ENCODE measurements around the gene OPHN1. TPM values are rescaled to one million over a fixed set of nuclear protein-coding genes. Genes with fewer than 3 reads are reported as not detected.

OPHN1 gene
- total RNA-seq, 1 experiment from 2014 or later = 4.4 TPM

DNA sequence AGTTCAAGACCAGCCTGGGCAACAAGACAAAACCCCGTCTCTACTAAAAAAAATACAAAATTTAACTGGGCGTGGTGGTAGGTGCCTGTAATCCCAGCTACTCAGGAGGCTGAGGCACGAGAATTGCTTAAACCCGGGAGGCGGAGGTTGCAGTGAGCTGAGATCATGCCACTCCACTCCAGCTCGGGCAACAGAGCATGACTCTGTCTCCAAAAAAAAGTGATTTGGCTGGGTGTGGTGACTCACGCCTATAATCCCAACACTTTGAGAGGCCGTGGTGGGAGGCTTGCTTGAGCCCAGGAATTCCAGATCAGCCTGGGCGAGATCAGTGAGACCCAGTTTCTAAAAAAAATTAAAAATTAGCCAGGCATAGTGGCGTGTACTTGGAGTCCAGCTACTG is 4.1 kb downstream of the OPHN1 start:
- POLR2A ChIA-PET = no interaction called here
- H3K9me3 Mint-ChIP-seq = no peaks in the 10 kb centered on the region

DNA sequence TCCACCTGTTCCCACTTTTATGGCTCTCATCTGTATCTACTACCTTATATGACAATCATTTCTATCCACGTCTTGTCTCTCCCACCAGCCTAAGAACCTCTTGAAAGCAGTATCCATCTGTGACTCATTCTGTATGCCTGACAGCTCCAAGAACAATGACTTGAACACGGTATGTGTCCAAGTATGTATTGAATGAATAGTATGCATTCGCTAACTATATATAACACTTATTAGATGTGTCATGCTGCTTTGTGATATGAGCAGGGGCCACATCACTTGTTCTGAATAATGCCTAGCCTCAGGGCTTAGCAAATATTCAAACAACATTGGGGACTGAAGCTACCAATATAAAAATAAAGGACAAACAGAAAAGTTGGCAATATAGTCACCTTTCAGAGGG is 4.9 kb downstream of the OPHN1 start:
- Mint-ChIP-seq H3K4me3 (no peak overlapping the region), H3K4me1 (peaks cover 11% of the 10 kb centered on the region), H3K36me3 (no peaks in the 10 kb centered on the region; the same call in 1 of the 2 replicates), H3K27me3 (ENCODE audit: low read depth) (no peaks in the 10 kb centered on the region), H3K27ac (no peak overlapping the region), H3K9me3 (no peaks in the 10 kb centered on the region)
- no peak for ATAC-seq
- DNase-seq (ENCODE audit: low spot score) = no peak
- ChIA-PET POLR2A (no interaction called here), CTCF (no interaction called here)
- TF ChIP-seq, protein P1, sequence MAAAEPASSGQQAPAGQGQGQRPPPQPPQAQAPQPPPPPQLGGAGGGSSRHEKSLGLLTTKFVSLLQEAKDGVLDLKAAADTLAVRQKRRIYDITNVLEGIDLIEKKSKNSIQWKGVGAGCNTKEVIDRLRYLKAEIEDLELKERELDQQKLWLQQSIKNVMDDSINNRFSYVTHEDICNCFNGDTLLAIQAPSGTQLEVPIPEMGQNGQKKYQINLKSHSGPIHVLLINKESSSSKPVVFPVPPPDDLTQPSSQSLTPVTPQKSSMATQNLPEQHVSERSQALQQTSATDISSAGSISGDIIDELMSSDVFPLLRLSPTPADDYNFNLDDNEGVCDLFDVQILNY (CRISPR knock-in tag; IDR thresholded peaks at IDR 0.05) = no peak
- no peak for TF ChIP-seq CREM (CRISPR knock-in tag; IDR thresholded peaks at IDR 0.05)
- no peak for TF ChIP-seq MXD4 (CRISPR knock-in tag; IDR thresholded peaks at IDR 0.05; ENCODE audit: borderline replicate concordance)
- TF ChIP-seq, protein P2, sequence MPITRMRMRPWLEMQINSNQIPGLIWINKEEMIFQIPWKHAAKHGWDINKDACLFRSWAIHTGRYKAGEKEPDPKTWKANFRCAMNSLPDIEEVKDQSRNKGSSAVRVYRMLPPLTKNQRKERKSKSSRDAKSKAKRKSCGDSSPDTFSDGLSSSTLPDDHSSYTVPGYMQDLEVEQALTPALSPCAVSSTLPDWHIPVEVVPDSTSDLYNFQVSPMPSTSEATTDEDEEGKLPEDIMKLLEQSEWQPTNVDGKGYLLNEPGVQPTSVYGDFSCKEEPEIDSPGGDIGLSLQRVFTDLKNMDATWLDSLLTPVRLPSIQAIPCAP (CRISPR knock-in tag; IDR thresholded peaks at IDR 0.05) = no peak
- no peak for TF ChIP-seq RORB (CRISPR knock-in tag; IDR thresholded peaks at IDR 0.05)
- no peak for TF ChIP-seq NFYB (CRISPR knock-in tag; conservative IDR thresholded peaks at IDR 0.05; ENCODE audit: low read depth)
- TF ChIP-seq, protein P3, sequence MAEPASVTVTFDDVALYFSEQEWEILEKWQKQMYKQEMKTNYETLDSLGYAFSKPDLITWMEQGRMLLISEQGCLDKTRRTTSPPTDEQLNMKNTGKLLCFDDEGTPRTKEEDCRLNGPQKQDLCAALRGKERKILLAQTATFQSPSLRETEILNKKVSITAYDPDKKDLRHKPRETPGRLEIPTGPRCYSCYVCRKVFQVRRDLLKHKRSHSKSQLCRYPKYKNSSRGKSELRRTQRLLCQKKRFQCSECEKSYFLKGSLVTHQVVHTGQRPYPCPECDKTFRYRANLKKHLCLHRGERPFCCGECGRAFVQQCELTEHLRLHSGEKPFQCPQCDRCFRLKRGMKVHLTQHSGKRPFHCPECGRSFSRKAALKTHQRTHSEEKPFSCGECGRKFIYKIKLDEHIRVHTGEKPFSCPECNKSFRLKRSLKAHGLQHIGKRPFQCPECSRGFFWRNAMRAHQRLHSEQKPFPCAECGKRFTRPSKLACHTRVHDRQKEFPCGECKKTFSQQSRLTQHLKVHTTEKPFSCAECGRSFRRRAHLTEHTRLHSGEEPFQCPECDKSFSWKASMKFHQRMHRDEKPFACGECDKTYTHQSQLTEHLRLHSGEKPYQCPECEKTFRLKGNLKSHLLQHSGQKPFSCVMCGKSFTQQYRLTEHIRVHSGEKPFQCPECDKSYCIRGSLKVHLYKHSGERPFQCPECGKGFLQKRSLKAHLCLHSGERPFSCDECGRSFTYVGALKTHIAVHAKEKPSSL (CRISPR knock-in tag; conservative IDR thresholded peaks at IDR 0.05) = no peak
- TF ChIP-seq, protein P4, sequence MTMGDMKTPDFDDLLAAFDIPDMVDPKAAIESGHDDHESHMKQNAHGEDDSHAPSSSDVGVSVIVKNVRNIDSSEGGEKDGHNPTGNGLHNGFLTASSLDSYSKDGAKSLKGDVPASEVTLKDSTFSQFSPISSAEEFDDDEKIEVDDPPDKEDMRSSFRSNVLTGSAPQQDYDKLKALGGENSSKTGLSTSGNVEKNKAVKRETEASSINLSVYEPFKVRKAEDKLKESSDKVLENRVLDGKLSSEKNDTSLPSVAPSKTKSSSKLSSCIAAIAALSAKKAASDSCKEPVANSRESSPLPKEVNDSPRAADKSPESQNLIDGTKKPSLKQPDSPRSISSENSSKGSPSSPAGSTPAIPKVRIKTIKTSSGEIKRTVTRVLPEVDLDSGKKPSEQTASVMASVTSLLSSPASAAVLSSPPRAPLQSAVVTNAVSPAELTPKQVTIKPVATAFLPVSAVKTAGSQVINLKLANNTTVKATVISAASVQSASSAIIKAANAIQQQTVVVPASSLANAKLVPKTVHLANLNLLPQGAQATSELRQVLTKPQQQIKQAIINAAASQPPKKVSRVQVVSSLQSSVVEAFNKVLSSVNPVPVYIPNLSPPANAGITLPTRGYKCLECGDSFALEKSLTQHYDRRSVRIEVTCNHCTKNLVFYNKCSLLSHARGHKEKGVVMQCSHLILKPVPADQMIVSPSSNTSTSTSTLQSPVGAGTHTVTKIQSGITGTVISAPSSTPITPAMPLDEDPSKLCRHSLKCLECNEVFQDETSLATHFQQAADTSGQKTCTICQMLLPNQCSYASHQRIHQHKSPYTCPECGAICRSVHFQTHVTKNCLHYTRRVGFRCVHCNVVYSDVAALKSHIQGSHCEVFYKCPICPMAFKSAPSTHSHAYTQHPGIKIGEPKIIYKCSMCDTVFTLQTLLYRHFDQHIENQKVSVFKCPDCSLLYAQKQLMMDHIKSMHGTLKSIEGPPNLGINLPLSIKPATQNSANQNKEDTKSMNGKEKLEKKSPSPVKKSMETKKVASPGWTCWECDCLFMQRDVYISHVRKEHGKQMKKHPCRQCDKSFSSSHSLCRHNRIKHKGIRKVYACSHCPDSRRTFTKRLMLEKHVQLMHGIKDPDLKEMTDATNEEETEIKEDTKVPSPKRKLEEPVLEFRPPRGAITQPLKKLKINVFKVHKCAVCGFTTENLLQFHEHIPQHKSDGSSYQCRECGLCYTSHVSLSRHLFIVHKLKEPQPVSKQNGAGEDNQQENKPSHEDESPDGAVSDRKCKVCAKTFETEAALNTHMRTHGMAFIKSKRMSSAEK (CRISPR knock-in tag; IDR thresholded peaks at IDR 0.05; ENCODE audit: borderline replicate concordance) = no peak
- no peak for TF ChIP-seq FOXP1 (CRISPR knock-in tag; IDR thresholded peaks at IDR 0.05; ENCODE audit: borderline replicate concordance)

More for the DNA sequence above, 4.1 kb downstream of the OPHN1 start:
- Mint-ChIP-seq H3K4me3 (no peak overlapping the region), H3K27ac (no peak overlapping the region), H3K27me3 (ENCODE audit: low read depth) (no peaks in the 10 kb centered on the region), H3K4me1 (peaks cover 12% of the 10 kb centered on the region), H3K36me3 (no peaks in the 10 kb centered on the region; the same call in 1 of the 2 replicates)
- no peak for TF ChIP-seq CBFB (CRISPR knock-in tag; IDR thresholded peaks at IDR 0.05; ENCODE audit: low read depth)
- no peak for TF ChIP-seq ZNF219 (CRISPR knock-in tag; IDR thresholded peaks at IDR 0.05; ENCODE audit: borderline replicate concordance)
- TF ChIP-seq, protein P5, sequence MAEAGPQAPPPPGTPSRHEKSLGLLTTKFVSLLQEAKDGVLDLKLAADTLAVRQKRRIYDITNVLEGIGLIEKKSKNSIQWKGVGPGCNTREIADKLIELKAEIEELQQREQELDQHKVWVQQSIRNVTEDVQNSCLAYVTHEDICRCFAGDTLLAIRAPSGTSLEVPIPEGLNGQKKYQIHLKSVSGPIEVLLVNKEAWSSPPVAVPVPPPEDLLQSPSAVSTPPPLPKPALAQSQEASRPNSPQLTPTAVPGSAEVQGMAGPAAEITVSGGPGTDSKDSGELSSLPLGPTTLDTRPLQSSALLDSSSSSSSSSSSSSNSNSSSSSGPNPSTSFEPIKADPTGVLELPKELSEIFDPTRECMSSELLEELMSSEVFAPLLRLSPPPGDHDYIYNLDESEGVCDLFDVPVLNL (CRISPR knock-in tag; IDR thresholded peaks at IDR 0.05; ENCODE audit: borderline replicate concordance, low read depth) = no peak
- no peak for TF ChIP-seq OVOL2 (CRISPR knock-in tag; IDR thresholded peaks at IDR 0.05; ENCODE audit: borderline replicate concordance)
- TF ChIP-seq FOXK1 (CRISPR knock-in tag; IDR thresholded peaks at IDR 0.05) = no peak
- TF ChIP-seq TP53 (CRISPR knock-in tag; IDR thresholded peaks at IDR 0.05) = no peak
- no peak for TF ChIP-seq SMAD4 (CRISPR knock-in tag; IDR thresholded peaks at IDR 0.05)
- TF ChIP-seq, protein P6, sequence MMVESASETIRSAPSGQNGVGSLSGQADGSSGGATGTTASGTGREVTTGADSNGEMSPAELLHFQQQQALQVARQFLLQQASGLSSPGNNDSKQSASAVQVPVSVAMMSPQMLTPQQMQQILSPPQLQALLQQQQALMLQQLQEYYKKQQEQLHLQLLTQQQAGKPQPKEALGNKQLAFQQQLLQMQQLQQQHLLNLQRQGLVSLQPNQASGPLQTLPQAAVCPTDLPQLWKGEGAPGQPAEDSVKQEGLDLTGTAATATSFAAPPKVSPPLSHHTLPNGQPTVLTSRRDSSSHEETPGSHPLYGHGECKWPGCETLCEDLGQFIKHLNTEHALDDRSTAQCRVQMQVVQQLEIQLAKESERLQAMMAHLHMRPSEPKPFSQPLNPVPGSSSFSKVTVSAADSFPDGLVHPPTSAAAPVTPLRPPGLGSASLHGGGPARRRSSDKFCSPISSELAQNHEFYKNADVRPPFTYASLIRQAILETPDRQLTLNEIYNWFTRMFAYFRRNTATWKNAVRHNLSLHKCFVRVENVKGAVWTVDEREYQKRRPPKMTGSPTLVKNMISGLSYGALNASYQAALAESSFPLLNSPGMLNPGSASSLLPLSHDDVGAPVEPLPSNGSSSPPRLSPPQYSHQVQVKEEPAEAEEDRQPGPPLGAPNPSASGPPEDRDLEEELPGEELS (CRISPR knock-in tag; IDR thresholded peaks at IDR 0.05) = no peak
- TF ChIP-seq, protein P7, sequence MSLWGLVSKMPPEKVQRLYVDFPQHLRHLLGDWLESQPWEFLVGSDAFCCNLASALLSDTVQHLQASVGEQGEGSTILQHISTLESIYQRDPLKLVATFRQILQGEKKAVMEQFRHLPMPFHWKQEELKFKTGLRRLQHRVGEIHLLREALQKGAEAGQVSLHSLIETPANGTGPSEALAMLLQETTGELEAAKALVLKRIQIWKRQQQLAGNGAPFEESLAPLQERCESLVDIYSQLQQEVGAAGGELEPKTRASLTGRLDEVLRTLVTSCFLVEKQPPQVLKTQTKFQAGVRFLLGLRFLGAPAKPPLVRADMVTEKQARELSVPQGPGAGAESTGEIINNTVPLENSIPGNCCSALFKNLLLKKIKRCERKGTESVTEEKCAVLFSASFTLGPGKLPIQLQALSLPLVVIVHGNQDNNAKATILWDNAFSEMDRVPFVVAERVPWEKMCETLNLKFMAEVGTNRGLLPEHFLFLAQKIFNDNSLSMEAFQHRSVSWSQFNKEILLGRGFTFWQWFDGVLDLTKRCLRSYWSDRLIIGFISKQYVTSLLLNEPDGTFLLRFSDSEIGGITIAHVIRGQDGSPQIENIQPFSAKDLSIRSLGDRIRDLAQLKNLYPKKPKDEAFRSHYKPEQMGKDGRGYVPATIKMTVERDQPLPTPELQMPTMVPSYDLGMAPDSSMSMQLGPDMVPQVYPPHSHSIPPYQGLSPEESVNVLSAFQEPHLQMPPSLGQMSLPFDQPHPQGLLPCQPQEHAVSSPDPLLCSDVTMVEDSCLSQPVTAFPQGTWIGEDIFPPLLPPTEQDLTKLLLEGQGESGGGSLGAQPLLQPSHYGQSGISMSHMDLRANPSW (CRISPR knock-in tag; conservative IDR thresholded peaks at IDR 0.05; ENCODE audit: low read depth) = no peak
- TF ChIP-seq, protein P8, sequence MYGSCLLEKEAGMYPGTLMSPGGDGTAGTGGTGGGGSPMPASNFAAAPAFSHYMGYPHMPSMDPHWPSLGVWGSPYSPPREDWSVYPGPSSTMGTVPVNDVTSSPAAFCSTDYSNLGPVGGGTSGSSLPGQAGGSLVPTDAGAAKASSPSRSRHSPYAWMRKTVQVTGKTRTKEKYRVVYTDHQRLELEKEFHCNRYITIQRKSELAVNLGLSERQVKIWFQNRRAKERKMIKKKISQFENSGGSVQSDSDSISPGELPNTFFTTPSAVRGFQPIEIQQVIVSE (CRISPR knock-in tag; IDR thresholded peaks at IDR 0.05; ENCODE audit: borderline replicate concordance) = no peak
- TF ChIP-seq IRF2 (CRISPR knock-in tag; IDR thresholded peaks at IDR 0.05; ENCODE audit: borderline replicate concordance, low read depth) = no peak
- TF ChIP-seq EMX1 (CRISPR knock-in tag; IDR thresholded peaks at IDR 0.05) = no peak
- no peak for TF ChIP-seq SOX15 (CRISPR knock-in tag; IDR thresholded peaks at IDR 0.05)
- TF ChIP-seq ZNF263 (CRISPR knock-in tag; IDR thresholded peaks at IDR 0.05; ENCODE audit: low read depth) = no peak
- TF ChIP-seq, protein P9, sequence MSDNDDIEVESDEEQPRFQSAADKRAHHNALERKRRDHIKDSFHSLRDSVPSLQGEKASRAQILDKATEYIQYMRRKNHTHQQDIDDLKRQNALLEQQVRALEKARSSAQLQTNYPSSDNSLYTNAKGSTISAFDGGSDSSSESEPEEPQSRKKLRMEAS (CRISPR knock-in tag; IDR thresholded peaks at IDR 0.05) = no peak
- TF ChIP-seq RELA (CRISPR knock-in tag; IDR thresholded peaks at IDR 0.05; ENCODE audit: borderline replicate concordance) = no peak
- ATAC-seq = no peak
- no peak for DNase-seq (ENCODE audit: low spot score)
- CTCF ChIA-PET = no interaction called here
